GM18858 (cell line): ENCODE data around the gene GABRR2.

Experiments used
- ATAC-seq: cut with Tn5 transposase; IDR thresholded peaks from one replicate; pipeline ENCODE4 v1.9.1; 2021; ENCODE audit not compliant: unreplicated experiment

Gene GABRR2

GRCh38 chr6:89315249-89315885 lies at the start of gene GABRR2:
TSS of gene GABRR2 (minus strand) at chr6:89315299. CDS start at chr6:89315165, 134 bp downstream.
- no peak for ATAC-seq

GRCh38 chr6:89364586-89364985 lies 49.5 kb upstream of the GABRR2 start:
- no peak for ATAC-seq

DNA sequence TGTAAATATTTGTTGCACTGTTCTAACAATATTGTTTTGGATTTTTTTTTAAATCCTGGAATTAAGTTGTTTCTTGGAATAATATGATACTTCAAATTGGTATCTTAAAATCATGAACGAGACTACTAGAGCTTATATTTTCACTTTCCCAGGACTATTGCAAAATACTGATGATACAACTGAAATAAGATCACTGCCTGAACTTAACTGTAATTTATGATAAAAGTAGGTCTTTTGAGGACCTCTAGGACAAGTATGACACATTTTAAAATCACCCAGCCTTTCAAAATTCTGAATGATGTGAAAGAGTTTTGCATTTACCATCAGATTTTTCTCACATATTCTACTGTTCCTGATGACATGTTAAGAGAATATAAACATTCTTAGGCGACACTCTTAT lies 46.1 kb upstream of the GABRR2 start:
- no peak for ATAC-seq

- ATAC-seq, result peak; percentile 60
These were observed 45.4 kb upstream of the GABRR2 start for GRCh38 chr6:89360415-89360999.

GRCh38 chr6:89359561-89359960 lies 44.5 kb upstream of the GABRR2 start:
- ATAC-seq, result no peak

GRCh38 chr6:89357390-89357789 lies 42.3 kb upstream of the GABRR2 start:
- ATAC-seq, result peak; percentile 37

DNA sequence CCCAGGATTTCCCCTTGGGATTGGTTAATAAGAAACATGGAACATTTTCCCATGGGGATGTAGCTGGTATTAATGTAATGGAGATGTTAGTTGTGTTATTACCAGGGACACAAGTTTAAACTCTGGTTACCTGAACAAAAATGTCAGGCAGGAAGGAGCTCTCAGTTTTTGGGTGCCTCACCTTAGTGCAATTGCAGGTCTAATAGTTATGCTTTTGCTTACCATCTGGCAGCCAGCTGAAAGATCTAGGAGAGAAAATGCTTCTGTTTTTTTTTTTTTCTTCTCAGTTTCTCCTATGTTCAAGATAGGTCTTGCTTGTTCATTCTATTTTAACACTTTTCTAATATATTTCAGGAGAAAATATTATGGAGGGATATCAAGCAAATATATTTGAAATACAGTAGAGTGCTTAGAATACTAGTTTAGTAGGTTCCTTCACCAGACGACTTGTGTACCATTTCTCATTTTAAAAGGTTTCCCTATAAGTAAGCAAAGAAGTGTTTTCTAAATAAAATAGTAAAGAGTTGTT lies 41.6 kb upstream of the GABRR2 start:
- no peak for ATAC-seq

- no peak for ATAC-seq
These were observed 40.6 kb upstream of the GABRR2 start for GRCh38 chr6:89355511-89356194.

- no peak for ATAC-seq
These were observed 38.7 kb upstream of the GABRR2 start for GRCh38 chr6:89353702-89354392.

- no peak for ATAC-seq
These were observed 38.0 kb upstream of the GABRR2 start for GRCh38 chr6:89353118-89353556.

DNA sequence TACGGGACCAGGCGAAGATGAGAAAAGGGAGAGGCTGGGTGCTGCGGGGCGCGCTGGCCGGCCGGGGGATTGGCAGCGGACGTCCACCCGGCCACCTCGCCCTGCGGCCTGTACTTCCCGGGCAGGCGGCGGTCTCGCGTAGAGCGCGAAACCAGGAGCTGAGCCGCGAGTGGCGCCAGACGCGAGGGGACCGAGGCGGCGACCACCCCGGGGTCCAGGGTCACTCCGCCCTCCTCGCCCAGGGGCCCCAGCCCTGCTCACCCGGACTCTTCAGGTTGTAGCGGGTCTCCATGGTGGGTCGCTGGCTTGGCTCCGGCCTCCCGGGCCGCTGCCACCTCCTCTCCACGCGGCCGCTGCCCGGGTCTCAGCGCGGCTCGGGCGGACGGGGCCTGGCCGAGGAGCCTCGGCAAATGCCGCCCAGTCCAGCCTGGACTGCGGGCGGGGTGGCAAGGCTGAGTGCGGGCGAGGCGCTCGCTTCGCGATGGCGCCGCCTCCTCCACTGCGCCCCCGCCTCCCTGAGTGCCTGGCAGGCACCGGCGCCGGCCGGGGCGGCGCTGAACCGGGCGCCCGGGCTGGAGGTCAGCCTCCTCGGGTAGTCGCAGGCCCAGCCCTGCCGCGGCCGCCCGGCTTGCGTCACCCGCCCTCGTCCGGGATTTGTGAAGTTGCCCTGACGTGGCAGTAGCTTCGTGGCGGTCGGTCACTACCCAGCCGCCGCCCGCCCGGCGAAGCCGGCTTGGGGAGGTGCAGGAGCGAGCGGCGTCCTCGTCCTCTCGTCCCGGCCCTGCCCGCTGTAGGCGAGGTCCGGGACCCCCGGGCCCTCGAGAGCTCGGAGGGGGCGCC lies 37.4 kb upstream of the GABRR2 start, which contains the start of gene UBE2J1:
Gene UBE2J1 (minus strand): TSS at position 445 of the 840 bp plus-strand sequence. CDS start 153 bp downstream, at position 292.
- peak; percentile 28 for ATAC-seq

GRCh38 chr6:89351671-89352277 lies 36.7 kb upstream of the GABRR2 start:
- no peak for ATAC-seq

DNA sequence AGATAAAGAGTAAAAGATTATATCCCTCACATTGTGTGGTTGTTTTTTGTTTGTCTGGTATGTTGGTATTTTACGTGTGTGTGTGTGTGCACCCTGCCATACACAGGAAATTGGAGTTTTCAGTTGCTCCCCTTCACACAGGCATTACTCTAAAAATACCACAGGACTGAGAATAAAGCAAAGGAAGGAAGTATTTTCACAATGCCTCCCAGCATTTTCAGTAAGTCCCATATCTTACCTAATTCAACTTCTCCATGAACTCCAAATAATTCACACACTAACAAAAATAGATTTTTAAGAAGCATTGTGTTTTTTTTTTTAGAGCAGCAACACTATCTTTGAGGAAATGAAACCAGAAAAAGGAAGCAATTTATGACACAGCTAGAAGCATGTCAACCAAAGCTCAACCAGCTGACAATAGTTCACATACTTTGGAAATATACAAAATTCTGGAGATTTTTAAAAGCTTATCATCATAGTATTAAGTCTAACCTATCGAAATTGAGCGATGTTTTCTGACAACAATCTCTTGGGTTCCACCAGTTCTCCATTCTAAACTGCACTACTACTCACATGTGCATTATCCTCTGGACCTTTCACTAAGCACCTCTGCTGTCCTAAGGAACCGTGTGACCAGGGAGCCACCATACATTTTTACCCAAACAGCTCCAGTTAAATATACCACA lies 35.3 kb upstream of the GABRR2 start:
- peak; percentile 39 for ATAC-seq

GRCh38 chr6:89348372-89348771 lies 33.3 kb upstream of the GABRR2 start:
- ATAC-seq, result no peak

- ATAC-seq, result no peak
These were observed 32.7 kb upstream of the GABRR2 start for GRCh38 chr6:89347825-89348224.

DNA sequence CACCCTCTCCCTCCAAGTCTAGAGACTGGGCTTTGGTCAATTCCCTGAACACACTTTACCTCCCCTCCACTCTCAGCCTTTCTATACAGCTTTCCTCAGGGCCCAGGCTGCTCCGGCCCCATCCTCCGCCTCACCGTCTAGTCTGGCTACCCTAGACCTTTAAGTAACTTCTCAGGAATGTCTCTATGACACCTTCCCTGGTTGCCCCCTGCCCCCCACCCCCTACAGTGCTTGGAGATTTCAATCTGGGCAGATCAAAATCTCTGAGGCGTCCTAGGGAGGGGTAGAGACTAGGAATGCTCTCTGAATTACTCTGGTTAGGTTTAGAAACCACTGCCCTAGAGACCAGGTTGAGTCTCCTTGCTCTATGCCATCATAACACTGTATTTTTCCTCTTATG lies 31.3 kb upstream of the GABRR2 start:
- no peak for ATAC-seq

- no peak for ATAC-seq
These were observed 24.5 kb upstream of the GABRR2 start for GRCh38 chr6:89339565-89339964.

DNA sequence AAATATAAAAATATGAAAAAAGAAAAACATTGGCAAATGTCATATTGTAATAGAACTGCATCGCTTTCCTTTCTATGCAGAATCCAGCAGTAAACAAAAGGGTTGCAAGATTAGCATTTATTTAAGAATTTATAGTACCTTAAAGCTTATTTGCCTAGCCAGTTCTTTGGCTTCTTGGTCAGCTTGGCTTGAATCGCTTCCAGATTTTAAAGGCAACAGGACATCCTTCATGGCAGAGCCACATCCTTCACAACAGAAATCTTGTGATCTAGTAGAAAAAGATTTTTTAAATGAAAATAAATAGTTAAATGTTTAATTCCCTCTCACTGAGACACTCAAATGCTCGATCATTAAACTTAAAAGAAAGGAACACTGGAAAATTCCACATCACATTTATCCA lies 20.1 kb upstream of the GABRR2 start:
- ATAC-seq, result no peak

DNA sequence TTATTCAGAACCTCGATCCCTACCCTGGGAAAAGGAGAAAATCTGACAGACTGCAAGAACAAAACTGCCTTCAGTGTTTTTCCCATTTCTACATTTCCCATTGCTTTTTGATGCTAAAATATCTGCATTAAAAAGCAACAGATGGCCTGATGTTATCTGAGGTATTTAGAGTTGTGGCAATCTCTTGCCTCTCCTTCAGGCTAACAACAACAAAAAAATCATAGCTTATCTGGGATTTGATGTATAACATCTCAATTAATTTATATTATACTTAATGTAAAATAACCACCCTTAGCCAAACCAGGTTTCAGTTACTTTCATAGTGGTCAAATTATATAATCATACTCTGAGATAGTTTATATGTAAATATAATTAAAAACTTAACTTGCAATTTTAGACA lies 15.8 kb upstream of the GABRR2 start:
- no peak for ATAC-seq
